ENCODE data around the gene CYFIP1. TPM values are rescaled to one million over a fixed set of nuclear protein-coding genes. Genes with fewer than 3 reads are reported as not detected.

The CYFIP1 gene
- total RNA-seq, 2 donors from 2014 or later = 134 to 139 TPM

DNA sequence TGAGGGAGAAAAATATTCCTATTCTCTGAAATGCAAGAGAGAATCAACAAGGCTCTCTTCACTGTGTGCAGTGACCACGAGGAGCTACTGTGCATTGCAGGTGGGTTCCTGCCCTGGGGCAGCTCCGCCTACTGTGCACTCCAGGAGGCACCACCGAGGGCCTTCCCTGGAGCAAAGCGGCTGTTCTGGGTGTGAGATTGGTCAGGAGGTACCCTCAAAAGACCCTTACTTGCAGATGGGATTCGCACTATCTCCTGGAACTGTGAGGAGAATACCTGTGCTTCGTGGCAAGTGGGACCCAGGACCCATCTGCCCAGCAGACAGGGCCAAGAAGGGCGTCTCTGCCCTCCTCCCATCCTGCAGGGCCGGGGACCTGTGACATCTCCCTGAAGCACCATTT, 68.9 kb downstream of the CYFIP1 start:
- Mint-ChIP-seq H3K27ac (no peak overlapping the region), H3K9me3 (no peaks in the 10 kb centered on the region), H3K4me3 (no peak overlapping the region), H3K27me3 (ENCODE audit: insufficient read depth) (no peaks in the 10 kb centered on the region), H3K36me3 (ENCODE audit: low read depth) (peaks cover 78% of the 10 kb centered on the region), H3K4me1 (no peaks in the 10 kb centered on the region)
- H3K9ac ChIP-seq (ENCODE audit: extremely low read depth, low read length, poor library complexity, severe bottlenecking) = no peak overlapping the region
- H3K36me3 ChIP-seq (ENCODE audit: control insufficient read depth, insufficient read depth, low read length) = peaks cover 71% of the 10 kb centered on the region
- H3K27me3 ChIP-seq (ENCODE audit: control insufficient read depth, insufficient read depth, low read length, poor library complexity, severe bottlenecking) = no peaks in the 10 kb centered on the region
- no peak for DNase-seq
- no peak overlapping the region for H3K4me3 ChIP-seq (ENCODE audit: low read length)
- 91 to 94% methylated on average over 3 to 8 of the region's 8 CpGs for WGBS, 2 experiments (ENCODE audit: insufficient coverage in 1 of 2, insufficient read length in 1 of 2)
- TF ChIP-seq, protein P1, sequence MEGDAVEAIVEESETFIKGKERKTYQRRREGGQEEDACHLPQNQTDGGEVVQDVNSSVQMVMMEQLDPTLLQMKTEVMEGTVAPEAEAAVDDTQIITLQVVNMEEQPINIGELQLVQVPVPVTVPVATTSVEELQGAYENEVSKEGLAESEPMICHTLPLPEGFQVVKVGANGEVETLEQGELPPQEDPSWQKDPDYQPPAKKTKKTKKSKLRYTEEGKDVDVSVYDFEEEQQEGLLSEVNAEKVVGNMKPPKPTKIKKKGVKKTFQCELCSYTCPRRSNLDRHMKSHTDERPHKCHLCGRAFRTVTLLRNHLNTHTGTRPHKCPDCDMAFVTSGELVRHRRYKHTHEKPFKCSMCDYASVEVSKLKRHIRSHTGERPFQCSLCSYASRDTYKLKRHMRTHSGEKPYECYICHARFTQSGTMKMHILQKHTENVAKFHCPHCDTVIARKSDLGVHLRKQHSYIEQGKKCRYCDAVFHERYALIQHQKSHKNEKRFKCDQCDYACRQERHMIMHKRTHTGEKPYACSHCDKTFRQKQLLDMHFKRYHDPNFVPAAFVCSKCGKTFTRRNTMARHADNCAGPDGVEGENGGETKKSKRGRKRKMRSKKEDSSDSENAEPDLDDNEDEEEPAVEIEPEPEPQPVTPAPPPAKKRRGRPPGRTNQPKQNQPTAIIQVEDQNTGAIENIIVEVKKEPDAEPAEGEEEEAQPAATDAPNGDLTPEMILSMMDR (conservative IDR thresholded peaks at IDR 0.05) = no peak
- H3K4me1 ChIP-seq (ENCODE audit: control insufficient read depth, insufficient read depth, low read length) = no peaks in the 10 kb centered on the region
- H3K9me3 ChIP-seq (ENCODE audit: control insufficient read depth, low read length) = no peaks in the 10 kb centered on the region
- H3K27ac ChIP-seq (ENCODE audit: low read depth, low read length) = no peak overlapping the region

DNA sequence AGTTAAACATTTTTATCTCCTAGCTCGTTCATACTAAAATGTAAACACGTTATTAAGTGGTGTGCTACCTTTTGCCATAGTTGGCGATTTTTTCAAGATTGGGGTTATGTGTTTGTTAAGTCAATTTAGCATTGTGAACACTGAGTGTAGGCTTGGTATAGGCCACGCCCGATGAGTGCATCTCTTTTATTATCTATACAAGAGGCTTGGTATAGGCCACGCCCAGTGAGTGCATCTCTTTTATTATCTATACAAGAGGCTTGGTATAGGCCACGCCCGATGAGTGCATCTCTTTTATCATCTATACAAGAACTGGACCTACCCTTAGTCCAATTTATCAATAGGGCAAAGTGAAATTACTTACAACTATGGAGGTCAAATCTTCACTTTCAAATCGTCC, 71.3 kb downstream of the CYFIP1 start:
- Histone ChIP-seq H3K36me3 (ENCODE audit: control insufficient read depth, insufficient read depth, low read length) (peaks cover 67% of the 10 kb centered on the region), H3K9me3 (ENCODE audit: control insufficient read depth, low read length) (no peaks in the 10 kb centered on the region), H3K27ac (ENCODE audit: low read depth, low read length) (no peak overlapping the region), H3K9ac (ENCODE audit: extremely low read depth, low read length, poor library complexity, severe bottlenecking) (no peak overlapping the region), H3K27me3 (ENCODE audit: control insufficient read depth, insufficient read depth, low read length, poor library complexity, severe bottlenecking) (no peaks in the 10 kb centered on the region), H3K4me1 (ENCODE audit: control insufficient read depth, insufficient read depth, low read length) (no peaks in the 10 kb centered on the region), H3K4me3 (ENCODE audit: low read length) (no peak overlapping the region)
- Mint-ChIP-seq H3K27ac (no peak overlapping the region), H3K27me3 (ENCODE audit: insufficient read depth) (no peaks in the 10 kb centered on the region), H3K36me3 (ENCODE audit: low read depth) (peaks cover 60% of the 10 kb centered on the region), H3K4me1 (no peaks in the 10 kb centered on the region), H3K4me3 (no peak overlapping the region), H3K9me3 (no peaks in the 10 kb centered on the region)
- TF ChIP-seq, protein P1 (conservative IDR thresholded peaks at IDR 0.05) = no peak
- 96 to 100% methylated on average over 7 to 9 of the region's 9 CpGs for WGBS, 2 experiments (ENCODE audit: insufficient coverage in 1 of 2, insufficient read length in 1 of 2)
- no peak for DNase-seq

DNA sequence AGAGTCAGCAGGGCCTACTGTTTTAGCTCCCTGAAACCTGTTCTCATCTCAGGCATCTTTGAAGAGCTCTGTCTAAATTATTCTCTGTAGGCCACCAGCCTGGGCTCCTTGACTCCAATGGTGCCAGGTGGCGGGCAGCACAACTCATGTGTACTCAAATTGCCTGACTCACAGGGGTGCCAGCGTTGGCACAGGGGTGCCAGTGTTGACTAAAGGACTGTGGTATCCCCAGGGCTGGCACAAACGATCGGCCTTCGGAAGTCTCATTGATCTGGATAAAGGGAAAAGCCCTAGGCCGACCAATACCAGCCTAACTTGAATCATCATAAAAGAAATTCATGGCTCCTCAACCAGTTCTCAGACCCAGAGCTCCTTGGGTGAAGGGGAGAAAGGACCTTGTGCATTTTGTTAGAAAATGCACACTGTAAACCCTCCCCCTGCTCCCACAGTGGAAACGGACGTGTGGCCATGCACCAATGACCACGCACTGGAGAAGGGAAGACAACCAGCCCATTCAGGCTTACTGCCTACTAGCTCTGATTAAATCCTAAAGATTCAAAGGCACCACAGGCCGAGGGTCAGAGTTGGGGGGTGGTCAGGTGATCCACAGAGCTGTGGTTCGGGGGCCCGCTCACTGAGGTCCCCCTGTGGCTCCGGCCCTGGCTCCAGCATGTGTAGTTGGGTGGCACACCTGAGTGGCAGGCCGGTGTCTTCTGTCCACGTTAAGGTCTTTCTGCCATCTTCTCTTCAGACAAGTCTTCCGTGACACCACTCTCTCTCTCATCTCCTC, 72.8 kb downstream of the CYFIP1 start:
- Histone ChIP-seq H3K27ac (ENCODE audit: low read depth, low read length) (no peak overlapping the region), H3K9ac (ENCODE audit: extremely low read depth, low read length, poor library complexity, severe bottlenecking) (no peak overlapping the region), H3K27me3 (ENCODE audit: control insufficient read depth, insufficient read depth, low read length, poor library complexity, severe bottlenecking) (no peaks in the 10 kb centered on the region), H3K9me3 (ENCODE audit: control insufficient read depth, low read length) (no peaks in the 10 kb centered on the region), H3K36me3 (ENCODE audit: control insufficient read depth, insufficient read depth, low read length) (peaks cover 67% of the 10 kb centered on the region), H3K4me3 (ENCODE audit: low read length) (no peak overlapping the region), H3K4me1 (ENCODE audit: control insufficient read depth, insufficient read depth, low read length) (no peaks in the 10 kb centered on the region)
- Mint-ChIP-seq H3K4me3 (no peak overlapping the region), H3K36me3 (ENCODE audit: low read depth) (peaks cover 60% of the 10 kb centered on the region), H3K4me1 (no peaks in the 10 kb centered on the region), H3K27me3 (ENCODE audit: insufficient read depth) (no peaks in the 10 kb centered on the region), H3K9me3 (no peaks in the 10 kb centered on the region), H3K27ac (peak overlapping the region; percentile 48)
- WGBS, 2 experiments (ENCODE audit: insufficient coverage in 1 of 2, insufficient read length in 1 of 2) = 88 to 89% methylated on average over 14 to 16 of the region's 16 CpGs
- DNase-seq = no peak
- TF ChIP-seq, protein P1 (conservative IDR thresholded peaks at IDR 0.05) = no peak
